HG03520 (cell line): ENCODE results near the gene SGMS1.
"Not testable (repeated sequence)": the region's sequence is repeated elsewhere in the genome, so short reads cannot be mapped to it uniquely, and the experiment has no call there.

Experiments used
- ATAC-seq: cut with Tn5 transposase; IDR thresholded peaks from one replicate; pipeline ENCODE4 v1.9.1; 2021; ENCODE audit warnings: mild to moderate bottlenecking, moderate library complexity; ENCODE audit not compliant: unreplicated experiment

SGMS1 gene

DNA sequence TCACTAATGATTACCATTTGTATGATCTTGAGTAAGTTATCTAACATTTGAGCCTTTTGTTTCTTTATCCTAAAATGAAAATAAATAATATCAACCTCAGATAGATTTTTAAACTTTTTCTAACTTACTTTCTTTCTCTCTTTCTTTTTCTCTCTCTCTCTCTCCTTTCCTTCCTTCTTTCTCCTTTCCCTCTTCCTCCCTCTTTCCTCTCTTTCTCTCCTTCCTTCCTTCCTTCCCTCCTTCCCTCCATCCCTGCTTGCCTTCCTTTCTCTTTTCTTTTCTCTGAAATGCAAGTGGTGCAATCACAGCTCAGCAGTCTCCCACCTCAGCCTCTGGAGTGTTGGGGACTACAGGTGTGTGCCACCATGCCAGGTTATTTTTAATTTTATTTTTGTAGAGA lies 239.5 kb downstream of the SGMS1 start:
- no peak for ATAC-seq

GRCh38 chr10:50382576-50383023 lies 241.2 kb downstream of the SGMS1 start:
- ATAC-seq = no peak

DNA sequence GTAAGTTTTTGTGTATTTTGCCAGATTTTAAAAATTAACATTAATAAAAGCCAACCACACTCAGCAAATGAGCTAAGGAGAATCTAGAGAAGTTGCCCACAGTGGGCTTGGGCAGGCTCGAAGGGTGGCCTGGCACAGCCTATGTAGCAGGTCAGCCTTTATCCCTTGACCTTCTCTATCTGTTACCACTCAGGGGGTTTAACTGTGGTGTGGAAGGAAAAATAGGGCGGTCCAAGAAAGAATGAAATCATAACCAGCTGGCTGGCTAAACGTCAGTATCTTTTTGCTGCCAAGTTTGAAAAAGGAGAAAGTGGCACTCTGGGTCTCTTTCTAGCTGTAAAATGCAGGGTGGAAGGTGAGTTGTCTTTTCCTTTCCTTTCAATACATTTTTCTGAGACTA lies 242.1 kb downstream of the SGMS1 start:
- no peak for ATAC-seq

DNA sequence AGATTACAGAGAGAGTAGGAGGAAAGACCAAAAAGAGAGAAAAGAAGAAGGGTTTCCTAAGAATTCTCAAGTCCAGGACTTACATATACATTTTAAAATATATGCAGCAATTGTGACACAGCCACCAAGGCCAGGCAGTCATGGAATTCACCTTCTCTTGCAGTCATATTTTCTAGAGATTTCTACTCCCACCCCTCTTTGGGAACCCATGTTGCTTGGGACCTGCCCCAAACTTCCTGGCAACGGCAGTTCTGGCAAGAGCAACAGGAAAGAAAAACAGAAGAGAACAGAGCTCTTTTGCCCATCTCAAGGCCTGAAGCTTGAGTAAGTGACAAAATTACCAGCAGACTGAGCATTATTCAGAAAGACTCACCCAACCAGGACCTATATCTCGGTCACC lies 244.1 kb downstream of the SGMS1 start:
- ATAC-seq = no peak

GRCh38 chr10:50375745-50376144 lies 248.0 kb downstream of the SGMS1 start:
- no peak for ATAC-seq

GRCh38 chr10:50375051-50375452 lies 248.7 kb downstream of the SGMS1 start:
- no peak for ATAC-seq

DNA sequence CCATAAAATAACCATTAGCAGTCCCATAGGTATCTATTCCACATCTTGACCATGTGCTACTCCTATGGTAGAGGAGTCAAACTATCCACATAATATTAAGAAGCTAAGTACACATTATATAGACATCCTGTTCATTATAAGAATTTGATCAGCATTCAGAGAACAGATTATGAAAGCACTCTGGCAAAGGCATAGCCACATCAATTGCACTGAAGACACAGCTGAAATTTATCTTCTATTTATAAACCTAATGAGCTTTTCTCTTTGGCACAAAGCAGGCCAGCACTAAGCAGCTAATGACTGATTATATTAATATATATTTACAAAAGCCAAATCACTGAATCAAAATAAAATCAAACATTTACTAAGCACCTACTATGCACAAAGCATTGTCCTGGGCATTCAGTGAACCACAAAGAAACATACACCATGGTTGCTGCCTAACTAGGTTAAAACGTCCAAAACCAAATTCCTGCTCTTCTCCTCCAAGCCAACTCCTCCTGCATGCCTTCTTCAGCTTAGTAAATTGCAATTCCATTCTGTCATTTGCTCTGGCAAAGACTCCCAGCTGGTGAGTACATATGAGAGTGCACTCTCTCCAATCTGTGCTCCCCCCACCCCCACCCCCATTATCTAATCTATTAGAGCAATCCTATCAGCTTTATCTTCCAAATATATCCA lies 249.8 kb downstream of the SGMS1 start:
- no peak for ATAC-seq

DNA sequence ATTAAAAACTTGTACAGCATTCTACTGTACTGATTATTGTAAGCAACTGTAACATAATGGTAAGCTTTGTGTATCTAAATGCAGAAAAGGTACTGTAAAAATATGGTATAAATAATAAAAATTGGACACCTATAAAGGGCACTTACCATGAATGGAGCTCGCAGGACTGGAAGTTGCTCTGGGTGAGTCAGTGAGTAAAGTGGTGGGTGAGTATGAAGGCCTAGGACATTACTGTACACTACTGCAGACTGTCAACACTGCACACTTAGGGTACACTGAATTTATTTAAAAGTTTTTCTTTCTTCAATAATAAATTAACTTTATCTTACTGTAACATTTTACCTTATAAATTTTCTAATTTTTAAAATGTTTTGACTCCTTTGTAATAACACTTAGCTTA lies 253.8 kb downstream of the SGMS1 start:
- no peak for ATAC-seq

DNA sequence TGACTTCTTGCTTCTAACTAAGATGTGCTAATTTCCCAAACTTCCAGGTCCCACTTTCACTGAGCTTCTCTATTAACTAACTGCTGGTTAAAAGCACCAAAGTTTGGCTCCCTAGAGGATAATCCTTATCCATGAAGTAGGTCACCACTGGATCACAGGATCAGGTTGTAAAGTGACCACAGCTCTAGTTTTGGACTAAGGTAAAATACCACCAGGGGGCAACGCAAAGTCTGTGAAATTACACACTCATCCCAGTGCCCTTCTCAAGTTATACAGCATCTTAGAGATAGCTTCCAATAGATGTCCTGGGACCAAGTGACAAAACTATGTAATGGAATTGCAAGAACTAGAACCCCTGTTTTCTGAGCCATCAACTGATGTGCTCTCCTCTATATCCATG lies 256.0 kb downstream of the SGMS1 start:
- no peak for ATAC-seq

DNA sequence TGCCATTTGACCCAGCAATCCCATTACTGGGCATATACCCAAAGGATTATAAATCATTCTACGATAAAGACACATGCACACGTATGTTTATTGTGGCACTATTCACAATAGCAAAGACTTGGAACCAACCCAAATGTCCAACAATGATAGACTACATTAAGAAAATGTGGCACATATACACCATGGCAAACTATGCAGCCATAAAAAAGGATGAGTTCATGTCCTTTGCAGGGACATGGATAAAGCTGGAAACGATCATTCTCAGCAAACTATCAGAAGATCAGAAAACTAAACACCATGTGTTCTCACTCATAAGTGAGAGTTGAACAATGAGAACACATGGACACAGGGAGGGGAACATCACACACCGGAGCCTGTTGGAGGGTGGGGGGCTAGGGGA lies 257.3 kb downstream of the SGMS1 start:
- ATAC-seq = not testable (repeated sequence)

GRCh38 chr10:50364730-50365129 lies 259.0 kb downstream of the SGMS1 start:
- ATAC-seq = not testable (repeated sequence)

- peak; percentile 89 for ATAC-seq
Measured at GRCh38 chr10:50362547-50363125, 261.1 kb downstream of the SGMS1 start.

- ATAC-seq = no peak
Measured at GRCh38 chr10:50361946-50362345, 261.8 kb downstream of the SGMS1 start.

- ATAC-seq = no peak
Measured at GRCh38 chr10:50360077-50360850, 263.5 kb downstream of the SGMS1 start.

GRCh38 chr10:50358925-50359687 lies 264.6 kb downstream of the SGMS1 start:
- ATAC-seq = no peak

- ATAC-seq = no peak
Measured at GRCh38 chr10:50358411-50358810, 265.3 kb downstream of the SGMS1 start.

GRCh38 chr10:50356481-50356832 lies 267.3 kb downstream of the SGMS1 start:
- not testable (repeated sequence) for ATAC-seq

DNA sequence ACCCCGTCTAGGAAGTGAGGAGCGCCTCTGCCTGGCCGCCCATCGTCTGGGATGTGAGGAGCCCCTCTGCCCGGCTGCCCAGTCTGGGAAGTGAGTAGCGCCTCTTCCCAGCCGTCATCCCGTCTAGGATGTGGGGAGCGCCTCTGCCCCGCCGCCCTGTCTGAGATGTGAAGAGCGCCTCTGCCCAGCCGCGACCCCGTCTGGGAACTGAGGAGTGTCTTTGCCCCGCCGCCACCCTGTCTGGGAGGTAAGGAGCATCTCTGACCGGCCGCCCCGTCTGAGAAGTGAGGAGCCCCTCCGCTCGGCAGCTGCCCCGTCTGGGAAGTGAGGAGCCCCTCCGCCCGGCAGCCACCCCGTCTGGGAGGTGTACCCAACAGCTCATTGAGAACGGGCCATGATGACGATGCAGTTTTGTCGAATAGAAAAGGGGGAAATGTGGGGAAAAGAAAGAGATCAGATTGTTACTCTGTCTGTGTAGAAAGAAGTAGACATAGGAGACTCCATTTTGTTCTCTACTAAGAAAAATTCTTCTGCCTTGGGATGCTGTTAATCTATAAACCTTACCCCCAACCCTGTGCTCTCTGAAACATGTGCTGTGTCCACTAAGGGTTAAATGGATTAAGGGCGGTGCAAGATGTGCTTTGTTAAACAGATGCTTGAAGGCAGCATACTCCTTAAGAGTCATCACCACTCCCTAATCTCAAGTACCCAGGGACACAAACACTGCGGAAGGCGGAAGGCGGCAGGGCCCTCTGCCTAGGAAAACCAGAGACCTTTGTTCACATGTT lies 267.9 kb downstream of the SGMS1 start:
- ATAC-seq = not testable (repeated sequence)

- ATAC-seq = no peak
Measured at GRCh38 chr10:50351483-50352146, 272.1 kb downstream of the SGMS1 start.

GRCh38 chr10:50350366-50350765 lies 273.4 kb downstream of the SGMS1 start:
- ATAC-seq = no peak
